ENCODE measurements around the gene ARVCF. TPM values are rescaled to one million over a fixed set of nuclear protein-coding genes. Genes with fewer than 3 reads are reported as not detected.

The ARVCF gene
- total and polyA plus RNA-seq, 9 of the 15 experiments (the other 6 are each of a cell fraction or from before 2014, with no cell fraction given), result 0.03 to 97.4 (median 15.6) TPM

GRCh38 chr22:20019661-20020532 lies 3.3 kb upstream of the ARVCF start:
- Histone ChIP-seq H3K4me2 (ENCODE audit: insufficient read depth, low read length) (peak overlapping the region; percentile 94), H2AFZ (ENCODE audit: low read depth, low read length) (peak overlapping the region; percentile 96; the same call in 1 of the 2 replicates), H3K9ac (ENCODE audit: insufficient read depth in 1 of 2, low read depth in 2 of 2, low read length in 2 of 2) (peak overlapping the region; percentile 71 to 91; a peak in 3 of 4 replicates), H3K9me1 (ENCODE audit: control insufficient read depth, insufficient read depth, low read length) (peaks cover 15% of the 10 kb centered on the region), H3K36me3 (ENCODE audit: control insufficient read depth, insufficient read depth, low read length) (peaks cover 26% of the 10 kb centered on the region; the same call in 2 of the 3 replicates), H3K27ac (ENCODE audit: extremely low read depth, low read depth, low read length) (peak overlapping the region; percentile 71; the same call in 2 of the 3 replicates), H3K27me3 (ENCODE audit: control insufficient read depth in 2 of 2, insufficient read depth in 2 of 2, low read length in 2 of 2) (peaks cover 0 to 8% of the 10 kb centered on the region in 2 experiments; a peak in 2 of 5 replicates), H3K9me3 (replicated peaks; ENCODE audit: control insufficient read depth, insufficient read depth, low read depth, low read length) (no peaks in the 10 kb centered on the region), H3K79me2 (ENCODE audit: control insufficient read depth, insufficient read depth, low read length) (peaks cover 57% of the 10 kb centered on the region), H3K4me1 (replicated peaks in 1 of 2; ENCODE audit: control insufficient read depth in 2 of 2, insufficient read depth in 2 of 2, low read length in 2 of 2) (peaks cover 51 to 78% of the 10 kb centered on the region in 2 experiments), H3K4me3 (peak overlapping the region; percentile 70), H4K20me1 (replicated peaks; ENCODE audit: control insufficient read depth, insufficient read depth, low read length) (peaks cover 22% of the 10 kb centered on the region)
- ATAC-seq (no peak), FAIRE-seq (no peak), DNase-seq (ENCODE audit: extremely low read depth in 1 of 4, low spot score in 3 of 4) (no peak)
- in situ Hi-C loops (cut with MboI) (no loop called here), intact Hi-C loops (cut with micrococcal nuclease) (loop anchor here (1.0 to 10.0 kb wide), 5 partner anchors 33 to 605 kb away; partner anchors contain the start of genes GNB1L, RTL10 and TRMT2A)
- BruUV-seq (replicated peaks), result no TSS peak
- ChIA-PET CTCF (ENCODE audit: low intra/inter-chr PET ratio) (no interaction called here), POLR2A (interaction anchor here (0.5 to 7.9 kb wide), 31 partner anchors 9 to 415 kb away, joined by 3 to 120 read pairs (median 4); partner anchors contain the start of genes COMT, RANBP1, TRMT2A and TXNRD2)
- WGBS (ENCODE audit: insufficient coverage, low coverage, missing lambda C conversion rate), result 62% methylated on average over 8 of the region's 8 CpGs
- no peak for TF ChIP-seq ZNF584 (CRISPR knock-in tag; IDR thresholded peaks at IDR 0.05; ENCODE audit: low read depth)
- TF ChIP-seq SMAD2 (IDR thresholded peaks at IDR 0.05; ENCODE audit: low read depth, low read length), result no peak
- no peak for TF ChIP-seq NFXL1 (CRISPR knock-in tag; IDR thresholded peaks at IDR 0.05)
- no peak for TF ChIP-seq E2F8 (IDR thresholded peaks at IDR 0.05; ENCODE audit: low read depth, partially characterized antibody)
- 0 out of 2 replicates have a peak, but pooled peaks have one; percentile 30 for TF ChIP-seq TAF7 (tag; IDR thresholded peaks at IDR 0.05)
- 0 out of 2 replicates have a peak, but pooled peaks have one; percentile 2 for TF ChIP-seq BHLHE40 (IDR thresholded peaks at IDR 0.05; ENCODE audit: low read length)
- TF ChIP-seq ETV5 (CRISPR knock-in tag; IDR thresholded peaks at IDR 0.05; ENCODE audit: low read depth), result no peak
- TF ChIP-seq SAP30 (IDR thresholded peaks at IDR 0.05; ENCODE audit: borderline replicate concordance, insufficient read depth, low read depth, low read length, poor library complexity, severe bottlenecking), result peak; percentile 40
- TF ChIP-seq, protein P1, sequence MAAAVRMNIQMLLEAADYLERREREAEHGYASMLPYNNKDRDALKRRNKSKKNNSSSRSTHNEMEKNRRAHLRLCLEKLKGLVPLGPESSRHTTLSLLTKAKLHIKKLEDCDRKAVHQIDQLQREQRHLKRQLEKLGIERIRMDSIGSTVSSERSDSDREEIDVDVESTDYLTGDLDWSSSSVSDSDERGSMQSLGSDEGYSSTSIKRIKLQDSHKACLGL (CRISPR knock-in tag; IDR thresholded peaks at IDR 0.05; ENCODE audit: borderline replicate concordance, poor library complexity, severe bottlenecking), result no peak
- no peak for TF ChIP-seq THRAP3 (IDR thresholded peaks at IDR 0.05; ENCODE audit: borderline replicate concordance)
- TF ChIP-seq RCOR1 (IDR thresholded peaks at IDR 0.05; ENCODE audit: borderline replicate concordance in 1 of 2, low read depth in 2 of 2, low read length in 2 of 2), result peak; percentile 58 to 74
- no peak for TF ChIP-seq AFF1 (IDR thresholded peaks at IDR 0.05; ENCODE audit: low read depth in 1 of 2, partially characterized antibody in 2 of 2)

Measured in K562 (cell line).